HUES6 (cell line): ENCODE data around the gene SPACA4.

ENCODE experiments used
- H3K27ac ChIP-seq: 2 replicates; pipeline ENCODE4 v1.7.0; 2013; ENCODE audit warnings: low read depth, mild to moderate bottlenecking, low read length, inconsistent platforms
- H3K27me3 ChIP-seq: 2 replicates; pipeline ENCODE4 v1.6.1; 2013; ENCODE audit warnings: low read length; ENCODE audit not compliant: control insufficient read depth, insufficient read depth
- H3K36me3 ChIP-seq: 2 replicates; pipeline ENCODE4 v1.6.1; 2013; ENCODE audit warnings: low read length; ENCODE audit not compliant: control insufficient read depth, insufficient read depth
- H3K4me1 ChIP-seq: 2 replicates; pipeline ENCODE4 v1.6.1; 2013; ENCODE audit warnings: low read length; ENCODE audit not compliant: control insufficient read depth, insufficient read depth
- H3K4me3 ChIP-seq: 2 replicates; pipeline ENCODE4 v1.5.1; 2013; ENCODE audit warnings: low read depth, low read length
- H3K9ac ChIP-seq: one replicate; pipeline ENCODE4 v1.6.1; 2013; ENCODE audit warnings: mild to moderate bottlenecking, low read length
- H3K9me3 ChIP-seq: 2 replicates; pipeline ENCODE4 v1.6.1; 2013; ENCODE audit warnings: low read depth, low read length; ENCODE audit not compliant: control insufficient read depth, insufficient read depth

SPACA4 gene

GRCh38 chr19:48613852-48614435, 7.4 kb downstream of the SPACA4 start:
- H3K9ac ChIP-seq, result peak overlapping the region; percentile 79
- no peaks in the 10 kb centered on the region for H3K27me3 ChIP-seq
- peak overlapping the region; percentile 89 for H3K27ac ChIP-seq
- peaks cover 43% of the 10 kb centered on the region for H3K36me3 ChIP-seq
- peaks cover 44% of the 10 kb centered on the region for H3K4me1 ChIP-seq
- no peaks in the 10 kb centered on the region for H3K9me3 ChIP-seq
- H3K4me3 ChIP-seq, result peak overlapping the region; percentile 49

GRCh38 chr19:48614436-48615230, 8.1 kb downstream of the SPACA4 start, which contains the start of gene FAM83E:
Gene FAM83E (minus strand): TSS chr19:48615076. CDS start chr19:48613372, 1,704 bp downstream.
- Histone ChIP-seq H3K4me1 (peaks cover 43% of the 10 kb centered on the region), H3K9me3 (no peaks in the 10 kb centered on the region), H3K27me3 (no peaks in the 10 kb centered on the region), H3K4me3 (peak within 1 kb of the TSS; percentile 49), H3K9ac (peak within 1 kb of the TSS; percentile 79), H3K27ac (peak within 1 kb of the TSS; percentile 89), H3K36me3 (peaks cover 43% of the 10 kb centered on the region)

GRCh38 chr19:48615231-48616040, 8.9 kb downstream of the SPACA4 start:
- Histone ChIP-seq H3K4me3 (peak overlapping the region; percentile 49), H3K4me1 (peaks cover 43% of the 10 kb centered on the region), H3K9ac (peak overlapping the region; percentile 79), H3K9me3 (no peaks in the 10 kb centered on the region), H3K36me3 (peaks cover 43% of the 10 kb centered on the region), H3K27ac (peak overlapping the region; percentile 89), H3K27me3 (no peaks in the 10 kb centered on the region)

GRCh38 chr19:48616041-48616436, 9.5 kb downstream of the SPACA4 start:
- Histone ChIP-seq H3K9me3 (no peaks in the 10 kb centered on the region), H3K36me3 (peaks cover 43% of the 10 kb centered on the region), H3K27me3 (no peaks in the 10 kb centered on the region), H3K9ac (peak overlapping the region; percentile 79), H3K27ac (peak overlapping the region; percentile 89; the same call in 1 of the 2 replicates), H3K4me1 (peaks cover 43% of the 10 kb centered on the region), H3K4me3 (peak overlapping the region; percentile 49; the same call in 1 of the 2 replicates)

GRCh38 chr19:48616491-48617056, 10.0 kb downstream of the SPACA4 start:
- Histone ChIP-seq H3K4me1 (peaks cover 43% of the 10 kb centered on the region), H3K27ac (peak overlapping the region; percentile 38; the same call in 1 of the 2 replicates), H3K9ac (peak overlapping the region; percentile 95), H3K36me3 (peaks cover 43% of the 10 kb centered on the region), H3K4me3 (no peak overlapping the region), H3K9me3 (no peaks in the 10 kb centered on the region), H3K27me3 (no peaks in the 10 kb centered on the region)

- H3K4me1 ChIP-seq, result peaks cover 43% of the 10 kb centered on the region
- H3K36me3 ChIP-seq, result peaks cover 41% of the 10 kb centered on the region
- peak overlapping the region; percentile 91 for H3K4me3 ChIP-seq
- H3K9me3 ChIP-seq, result no peaks in the 10 kb centered on the region
- H3K9ac ChIP-seq, result peak overlapping the region; percentile 95
- H3K27ac ChIP-seq, result peak overlapping the region; percentile 38
- no peaks in the 10 kb centered on the region for H3K27me3 ChIP-seq
These were observed 10.8 kb downstream of the SPACA4 start for GRCh38 chr19:48617146-48617937.

- Histone ChIP-seq H3K9me3 (no peaks in the 10 kb centered on the region), H3K4me1 (peaks cover 46% of the 10 kb centered on the region), H3K27me3 (no peaks in the 10 kb centered on the region), H3K4me3 (peak overlapping the region; percentile 91), H3K27ac (peak overlapping the region; percentile 82), H3K9ac (peak overlapping the region; percentile 95), H3K36me3 (peaks cover 36% of the 10 kb centered on the region)
These were observed 11.9 kb downstream of the SPACA4 start for GRCh38 chr19:48618278-48618915.

GRCh38 chr19:48618916-48619691, 12.6 kb downstream of the SPACA4 start, which contains the start of the genes RPL18 and SPHK2:
Gene RPL18 (minus strand): TSS chr19:48619178. CDS start chr19:48619143, 35 bp downstream.
Gene SPHK2 (plus strand): TSS chr19:48619506. CDS start chr19:48620515, 1,009 bp downstream.
- no peaks in the 10 kb centered on the region for H3K9me3 ChIP-seq
- H3K27ac ChIP-seq, result peak within 1 kb of the TSS; percentile 82
- H3K27me3 ChIP-seq, result no peaks in the 10 kb centered on the region
- peak within 1 kb of the TSS; percentile 91 for H3K4me3 ChIP-seq
- H3K9ac ChIP-seq, result peak within 1 kb of the TSS; percentile 95
- peaks cover 43% of the 10 kb centered on the region for H3K4me1 ChIP-seq
- H3K36me3 ChIP-seq, result peaks cover 36% of the 10 kb centered on the region
